HEK293 (cell line): ENCODE measurements around the gene NEMP1.

Source experiments
- MEIS1 ChIP-seq: sonication (generic); formaldehyde crosslinking; IDR thresholded peaks from 2 replicates; pipeline ENCODE4 v1.8.1; 2022; ENCODE audit warnings: missing genetic modification reagents, mild to moderate bottlenecking, borderline replicate concordance
- TCF7L2 ChIP-seq: IDR thresholded peaks from 2 replicates; pipeline ENCODE4 v1.6.1; 2011; ENCODE audit warnings: low read depth, mild to moderate bottlenecking, inconsistent platforms, low read length, moderate library complexity, borderline replicate concordance
- ZNF416 ChIP-seq: fragments of 450-650 bp; formaldehyde crosslinking; IDR thresholded peaks from 2 replicates; pipeline ENCODE4 v1.5.1; 2016; ENCODE audit warnings: missing biosample characterization, missing genetic modification characterization
- ZNF510 ChIP-seq: fragments of 450-650 bp; formaldehyde crosslinking; IDR thresholded peaks from 2 replicates; pipeline ENCODE4 v1.5.1; 2018; ENCODE audit warnings: mild to moderate bottlenecking, missing genetic modification characterization, missing biosample characterization; ENCODE audit not compliant: insufficient replicate concordance
- TF ChIP-seq, protein P1 (sequence below): fragments of 450-650 bp; formaldehyde crosslinking; IDR thresholded peaks from 2 replicates; pipeline ENCODE4 v1.5.1; 2017; ENCODE audit warnings: missing biosample characterization, missing genetic modification characterization
- TF ChIP-seq, protein P2 (sequence below): sonication (generic); formaldehyde crosslinking; IDR thresholded peaks from 2 replicates; pipeline ENCODE4 v1.8.1; 2022; ENCODE audit warnings: mild to moderate bottlenecking, moderate library complexity, missing genetic modification reagents
- TF ChIP-seq, protein P3 (sequence below): fragments of 450-650 bp; formaldehyde crosslinking; IDR thresholded peaks from 2 replicates; pipeline ENCODE4 v1.5.1; 2016; ENCODE audit warnings: missing biosample characterization, missing genetic modification characterization

GRCh38 chr12:57057067-57057751 lies 21.4 kb downstream of the NEMP1 start:
- no peak for TF ChIP-seq ZNF510 (tag by site-specific recombination)
- TF ChIP-seq ZNF416 (tag by site-specific recombination) = no peak
- TF ChIP-seq, protein P1, sequence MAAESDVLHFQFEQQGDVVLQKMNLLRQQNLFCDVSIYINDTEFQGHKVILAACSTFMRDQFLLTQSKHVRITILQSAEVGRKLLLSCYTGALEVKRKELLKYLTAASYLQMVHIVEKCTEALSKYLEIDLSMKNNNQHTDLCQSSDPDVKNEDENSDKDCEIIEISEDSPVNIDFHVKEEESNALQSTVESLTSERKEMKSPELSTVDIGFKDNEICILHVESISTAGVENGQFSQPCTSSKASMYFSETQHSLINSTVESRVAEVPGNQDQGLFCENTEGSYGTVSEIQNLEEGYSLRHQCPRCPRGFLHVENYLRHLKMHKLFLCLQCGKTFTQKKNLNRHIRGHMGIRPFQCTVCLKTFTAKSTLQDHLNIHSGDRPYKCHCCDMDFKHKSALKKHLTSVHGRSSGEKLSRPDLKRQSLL (tag by site-specific recombination) = no peak
- no peak for TF ChIP-seq TCF7L2
- no peak for TF ChIP-seq MEIS1 (CRISPR knock-in tag)
- TF ChIP-seq, protein P2, sequence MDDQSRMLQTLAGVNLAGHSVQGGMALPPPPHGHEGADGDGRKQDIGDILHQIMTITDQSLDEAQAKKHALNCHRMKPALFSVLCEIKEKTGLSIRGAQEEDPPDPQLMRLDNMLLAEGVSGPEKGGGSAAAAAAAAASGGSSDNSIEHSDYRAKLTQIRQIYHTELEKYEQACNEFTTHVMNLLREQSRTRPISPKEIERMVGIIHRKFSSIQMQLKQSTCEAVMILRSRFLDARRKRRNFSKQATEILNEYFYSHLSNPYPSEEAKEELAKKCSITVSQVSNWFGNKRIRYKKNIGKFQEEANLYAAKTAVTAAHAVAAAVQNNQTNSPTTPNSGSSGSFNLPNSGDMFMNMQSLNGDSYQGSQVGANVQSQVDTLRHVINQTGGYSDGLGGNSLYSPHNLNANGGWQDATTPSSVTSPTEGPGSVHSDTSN (CRISPR knock-in tag) = no peak
- TF ChIP-seq, protein P3, sequence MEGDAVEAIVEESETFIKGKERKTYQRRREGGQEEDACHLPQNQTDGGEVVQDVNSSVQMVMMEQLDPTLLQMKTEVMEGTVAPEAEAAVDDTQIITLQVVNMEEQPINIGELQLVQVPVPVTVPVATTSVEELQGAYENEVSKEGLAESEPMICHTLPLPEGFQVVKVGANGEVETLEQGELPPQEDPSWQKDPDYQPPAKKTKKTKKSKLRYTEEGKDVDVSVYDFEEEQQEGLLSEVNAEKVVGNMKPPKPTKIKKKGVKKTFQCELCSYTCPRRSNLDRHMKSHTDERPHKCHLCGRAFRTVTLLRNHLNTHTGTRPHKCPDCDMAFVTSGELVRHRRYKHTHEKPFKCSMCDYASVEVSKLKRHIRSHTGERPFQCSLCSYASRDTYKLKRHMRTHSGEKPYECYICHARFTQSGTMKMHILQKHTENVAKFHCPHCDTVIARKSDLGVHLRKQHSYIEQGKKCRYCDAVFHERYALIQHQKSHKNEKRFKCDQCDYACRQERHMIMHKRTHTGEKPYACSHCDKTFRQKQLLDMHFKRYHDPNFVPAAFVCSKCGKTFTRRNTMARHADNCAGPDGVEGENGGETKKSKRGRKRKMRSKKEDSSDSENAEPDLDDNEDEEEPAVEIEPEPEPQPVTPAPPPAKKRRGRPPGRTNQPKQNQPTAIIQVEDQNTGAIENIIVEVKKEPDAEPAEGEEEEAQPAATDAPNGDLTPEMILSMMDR (tag by site-specific recombination) = no peak
